H4 (cell line): ENCODE results near the gene ULBP1. TPM values are rescaled to one million over a fixed set of nuclear protein-coding genes. Genes with fewer than 3 reads are reported as not detected.
"Not testable (repeated sequence)": the region's sequence is repeated elsewhere in the genome, so short reads cannot be mapped to it uniquely, and the experiment has no call there.

Source experiments
- DNase-seq: peaks from one replicate; pipeline ENCODE4 v3.0.0-alpha.2; 2015; ENCODE audit warnings: low spot score
- total RNA-seq: library from RNA; depleted of rRNA; stranded (reverse); fragments of >200 nt; shearing (Covaris generic); gene quantifications from 2 replicates; pipeline ENCODE4 v1.2.3, GENCODE V29; 2014

ULBP1 gene
- total RNA-seq, 1 experiment from 2014 or later, result 3.9 TPM

DNA sequence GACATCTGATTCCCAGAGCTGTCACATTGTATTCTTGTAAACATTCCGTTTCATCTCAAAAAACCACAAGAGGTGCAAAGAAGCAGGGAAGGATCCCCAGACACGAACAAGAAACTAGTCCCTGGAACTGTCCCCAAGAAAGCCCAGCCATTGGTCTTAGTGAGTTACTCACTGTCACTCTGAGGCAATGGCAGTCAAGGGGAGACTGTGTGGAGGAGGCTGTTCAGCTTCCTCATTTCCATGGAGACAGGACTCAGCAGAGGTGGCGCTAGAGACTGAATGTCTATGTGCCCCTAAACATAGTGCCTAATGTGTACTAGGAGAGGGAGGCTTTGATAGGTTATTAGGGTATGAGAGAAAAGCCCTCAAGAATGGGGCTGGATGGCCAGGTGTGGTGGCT, 11.1 kb downstream of the ULBP1 start:
- no peak for DNase-seq

DNA sequence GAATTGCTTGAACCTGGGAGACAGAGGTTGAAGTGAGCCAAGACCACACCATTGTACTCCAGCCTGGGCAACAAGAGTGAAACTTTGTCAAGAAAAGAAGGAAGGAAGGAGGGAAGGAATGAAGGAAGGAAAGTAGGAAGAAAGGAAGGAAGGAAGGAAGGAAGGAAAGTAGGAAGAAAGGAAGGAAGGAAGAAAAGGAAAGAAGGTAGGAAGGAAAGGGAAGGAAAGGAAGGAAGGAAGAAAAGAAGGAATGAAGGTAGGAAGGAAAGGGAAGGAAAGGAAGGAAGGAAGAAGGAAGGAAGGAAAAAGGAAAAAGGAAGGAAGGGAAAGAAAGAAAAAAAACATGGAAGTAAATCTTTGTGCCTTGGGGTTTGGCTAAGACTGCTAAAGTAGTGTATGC, 11.7 kb downstream of the ULBP1 start:
- no peak for DNase-seq

GRCh38 chr6:149977221-149977620, 13.5 kb downstream of the ULBP1 start:
- DNase-seq, result no peak

- no peak for DNase-seq
Measured at GRCh38 chr6:149978610-149979009, 14.9 kb downstream of the ULBP1 start.

DNA sequence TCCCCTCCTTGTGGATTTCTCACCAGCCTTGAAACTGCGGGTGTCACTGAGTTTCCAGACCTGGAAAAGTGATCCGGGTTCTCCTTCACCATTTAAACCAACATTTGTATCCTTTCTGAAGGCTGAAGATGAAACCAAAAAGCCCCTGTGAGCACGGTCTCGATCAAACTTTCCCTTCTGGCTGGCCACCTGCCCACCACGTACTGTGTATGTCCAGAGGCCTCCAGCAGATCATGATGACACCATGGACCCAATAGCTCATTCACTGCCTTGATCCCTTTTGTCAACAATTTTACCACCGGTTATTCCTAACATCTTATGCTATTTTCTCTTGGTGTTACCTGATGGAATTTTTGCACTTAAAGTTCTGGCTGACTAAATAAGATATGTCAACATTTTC, 15.6 kb downstream of the ULBP1 start:
- no peak for DNase-seq

DNA sequence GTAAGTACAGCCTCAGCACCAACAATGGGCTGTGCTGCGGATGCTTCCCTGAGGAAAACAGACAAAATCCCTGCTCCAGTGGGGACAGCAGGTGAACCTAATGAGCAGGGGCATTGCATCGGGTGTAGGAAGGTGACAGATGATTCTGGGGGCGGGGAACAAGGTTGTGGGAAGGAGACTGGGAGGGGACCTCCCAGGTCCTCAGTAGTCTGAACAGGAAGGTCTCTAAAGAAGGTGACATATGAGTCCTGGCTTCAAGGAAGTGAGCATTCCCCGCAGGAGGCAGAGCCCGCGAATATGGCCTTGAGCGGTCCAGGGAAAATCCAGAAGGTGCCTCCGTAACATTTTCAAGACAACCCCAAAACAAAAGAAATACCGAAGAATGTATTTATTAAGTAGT, 19.4 kb downstream of the ULBP1 start:
- no peak for DNase-seq

DNA sequence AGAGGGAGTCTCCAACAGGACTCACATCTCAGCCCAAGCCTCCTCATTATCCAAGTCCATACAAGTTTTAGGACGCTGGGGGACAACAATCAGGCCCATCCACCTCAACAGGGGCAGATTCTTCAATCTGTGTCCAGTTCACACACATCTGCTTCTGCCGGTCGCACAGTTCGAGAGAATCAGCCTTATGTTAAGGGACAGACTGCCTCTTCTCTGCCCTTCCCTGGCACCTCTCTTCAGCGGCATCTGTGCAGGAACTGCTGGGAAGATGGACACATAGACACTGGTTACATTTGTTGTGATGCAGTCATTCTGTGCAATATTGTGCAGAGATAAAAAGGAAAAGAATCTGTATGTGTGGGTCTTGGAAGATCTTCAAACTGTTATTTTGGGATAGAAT, 21.0 kb downstream of the ULBP1 start:
- DNase-seq, result no peak

DNA sequence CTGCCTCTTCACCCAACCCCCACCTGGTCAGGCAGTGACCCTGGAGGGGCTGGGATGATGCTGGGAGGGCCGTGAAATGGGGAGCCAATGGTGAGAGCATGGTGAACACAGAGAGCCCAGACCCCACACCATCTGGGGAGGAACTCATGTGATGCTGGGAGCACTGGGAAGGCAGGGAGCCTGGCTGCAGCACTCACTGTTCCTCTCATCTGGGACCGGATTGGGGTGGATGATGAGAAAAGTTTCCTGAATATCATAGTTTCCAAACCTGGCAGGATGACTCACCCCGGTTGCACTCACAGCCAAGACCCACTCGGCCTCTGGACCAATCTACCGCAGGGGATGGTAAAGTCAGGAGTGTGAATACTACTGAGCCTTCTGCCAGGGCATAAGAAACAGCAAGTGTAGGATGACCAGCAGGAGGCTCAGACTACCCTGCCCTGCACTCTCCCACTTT, 21.8 kb downstream of the ULBP1 start:
- DNase-seq, result no peak

- no peak for DNase-seq
Measured at GRCh38 chr6:149987602-149988107, 23.9 kb downstream of the ULBP1 start.

DNA sequence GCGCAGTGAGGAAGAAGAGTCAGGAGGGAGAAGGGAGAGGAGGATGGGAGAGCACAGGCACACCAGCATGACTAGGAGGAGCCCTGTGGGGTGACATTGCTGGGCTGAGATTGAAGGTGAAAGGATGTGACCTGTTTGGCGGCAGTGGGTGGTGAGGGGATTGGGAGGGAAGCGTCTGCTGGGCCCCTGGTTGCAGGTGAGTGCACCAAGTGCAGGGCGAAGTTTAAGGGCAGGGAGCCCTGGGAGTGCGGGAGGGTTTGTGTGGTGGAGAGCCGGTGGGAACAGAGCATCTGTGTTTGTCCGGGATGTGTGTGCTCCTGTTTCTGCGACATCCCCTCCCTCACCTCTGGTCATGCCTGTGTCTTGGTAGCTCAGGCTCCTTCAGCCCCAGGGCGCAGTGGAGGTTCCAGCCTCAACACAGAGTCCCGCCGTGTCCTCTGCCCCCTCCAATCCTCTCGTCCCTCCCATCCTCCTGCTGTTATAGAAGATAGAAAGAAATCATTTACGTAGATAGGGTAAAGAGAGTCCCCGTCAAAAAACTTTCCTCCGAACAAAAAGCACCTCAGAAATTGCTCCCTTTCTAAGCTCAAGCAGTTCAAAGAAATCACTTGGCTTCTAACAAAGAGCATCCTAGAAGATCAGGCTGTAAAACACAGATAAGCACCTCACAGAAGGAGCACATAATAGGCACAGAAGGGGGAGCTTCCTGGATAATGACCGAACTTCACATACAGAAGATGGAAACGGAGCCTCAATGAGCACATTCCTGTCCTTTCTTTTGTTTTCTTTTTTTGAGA, 25.0 kb downstream of the ULBP1 start:
- DNase-seq, result no peak

DNA sequence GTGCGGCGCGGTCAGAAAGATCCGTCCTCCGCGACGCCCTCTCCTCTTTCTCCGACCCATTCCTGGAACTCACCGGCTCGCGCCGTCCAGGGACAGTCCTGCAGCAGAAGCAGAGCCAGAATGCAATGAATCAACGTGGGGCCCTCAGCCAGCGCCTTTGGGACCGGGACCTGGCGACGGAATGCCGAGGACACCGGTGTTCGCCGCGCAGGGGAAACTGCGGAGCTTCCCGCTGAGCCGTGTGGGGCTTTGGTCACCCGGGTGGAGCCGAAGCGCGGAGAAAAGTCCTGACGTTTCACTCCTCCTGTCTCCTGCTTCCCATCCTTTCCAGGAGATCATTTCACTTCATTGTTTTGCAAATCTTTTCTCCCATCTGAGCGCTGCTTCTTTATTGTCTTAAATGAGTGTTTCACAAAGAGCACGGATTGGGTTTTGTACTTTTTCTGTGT, 26.5 kb downstream of the ULBP1 start:
- DNase-seq, result no peak

DNA sequence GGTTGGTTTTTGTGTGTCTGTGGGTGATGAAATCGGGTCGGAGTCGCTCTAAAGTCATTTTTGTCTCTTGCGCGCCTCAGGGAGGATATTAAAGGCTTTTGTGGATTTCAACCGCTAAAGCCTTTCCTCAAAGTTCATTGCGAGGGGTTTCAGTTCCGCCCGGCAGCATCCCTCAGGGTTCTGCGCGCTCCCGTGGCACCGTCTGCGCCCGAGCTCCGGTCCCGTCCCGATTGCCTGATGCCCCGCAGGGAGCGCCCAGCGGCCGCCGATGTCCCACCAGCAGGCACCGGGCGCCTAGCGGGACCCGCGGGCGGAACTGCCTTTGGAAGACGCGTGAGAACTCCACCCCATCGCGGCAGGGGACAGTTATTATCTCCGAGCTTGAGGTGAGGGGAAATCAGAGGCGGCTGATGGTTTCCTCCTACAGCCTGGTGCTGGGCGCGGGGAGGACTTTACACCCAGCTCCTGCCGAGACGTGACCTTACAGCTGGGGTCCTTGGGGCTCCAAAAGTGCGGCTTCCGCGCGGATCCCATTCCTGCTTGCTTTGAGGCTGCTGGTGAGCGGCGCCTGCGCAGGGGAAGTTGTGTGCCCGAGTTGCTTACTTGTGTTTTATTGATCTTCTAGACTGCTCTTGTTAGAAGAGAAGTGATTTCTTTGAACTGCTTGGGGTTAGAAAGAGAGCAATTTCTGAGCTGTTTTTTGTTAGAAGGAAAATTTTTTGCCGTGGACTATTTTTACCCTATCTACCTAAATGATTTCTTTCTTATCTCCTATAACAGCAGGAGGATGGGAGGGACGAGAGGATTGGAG, 27.1 kb downstream of the ULBP1 start:
- no peak for DNase-seq

GRCh38 chr6:149991472-149991795, 27.7 kb downstream of the ULBP1 start:
- not testable (repeated sequence) for DNase-seq

DNA sequence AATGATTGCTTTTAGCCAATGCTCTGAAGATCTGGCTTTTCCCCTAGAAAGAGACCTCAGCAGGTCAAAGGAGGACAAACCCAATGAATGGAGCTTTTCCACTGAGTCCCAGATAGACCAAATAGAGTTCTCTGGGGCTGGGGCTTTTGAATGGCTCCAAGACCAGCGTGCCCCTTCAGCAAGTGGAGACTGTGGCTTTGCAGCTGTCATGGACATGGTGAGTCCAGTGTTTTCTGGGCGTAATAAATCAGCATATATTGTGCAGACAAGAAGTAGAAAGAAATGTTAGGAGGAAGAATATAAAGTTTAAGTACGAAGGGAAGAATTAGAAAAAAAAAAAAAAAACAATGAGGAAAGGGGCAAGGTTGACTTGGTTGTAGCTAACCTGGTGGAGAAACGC, 28.1 kb downstream of the ULBP1 start:
- DNase-seq, result no peak

GRCh38 chr6:149995235-149995750, 31.6 kb downstream of the ULBP1 start:
- no peak for DNase-seq

DNA sequence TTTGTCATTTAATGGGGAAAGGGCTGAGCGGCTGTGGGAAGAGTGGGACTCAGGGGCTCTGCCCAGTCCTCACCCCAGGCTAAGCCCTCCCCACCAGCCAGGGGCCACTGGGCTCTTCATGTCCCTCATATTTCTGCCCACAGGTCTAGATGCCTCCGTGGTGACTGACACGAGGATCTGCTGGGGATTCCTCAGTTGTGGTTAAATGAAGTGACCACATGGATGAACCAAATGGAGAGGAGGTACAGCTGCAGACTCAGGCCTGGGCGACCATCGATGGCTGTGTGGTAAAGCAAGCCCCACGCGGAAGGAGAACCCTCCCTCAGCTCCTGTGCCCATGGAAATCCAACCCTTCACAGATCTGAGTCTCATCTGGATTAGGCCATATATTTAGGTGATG, 32.2 kb downstream of the ULBP1 start:
- no peak for DNase-seq

- no peak for DNase-seq
Measured at GRCh38 chr6:149999636-150000035, 35.9 kb downstream of the ULBP1 start.

- no peak for DNase-seq
Measured at GRCh38 chr6:150001295-150002008, 37.7 kb downstream of the ULBP1 start.

- no peak for DNase-seq
Measured at GRCh38 chr6:150002710-150003109, 39.0 kb downstream of the ULBP1 start.

- not testable (repeated sequence) for DNase-seq
Measured at GRCh38 chr6:150003599-150003998, 39.9 kb downstream of the ULBP1 start.

DNA sequence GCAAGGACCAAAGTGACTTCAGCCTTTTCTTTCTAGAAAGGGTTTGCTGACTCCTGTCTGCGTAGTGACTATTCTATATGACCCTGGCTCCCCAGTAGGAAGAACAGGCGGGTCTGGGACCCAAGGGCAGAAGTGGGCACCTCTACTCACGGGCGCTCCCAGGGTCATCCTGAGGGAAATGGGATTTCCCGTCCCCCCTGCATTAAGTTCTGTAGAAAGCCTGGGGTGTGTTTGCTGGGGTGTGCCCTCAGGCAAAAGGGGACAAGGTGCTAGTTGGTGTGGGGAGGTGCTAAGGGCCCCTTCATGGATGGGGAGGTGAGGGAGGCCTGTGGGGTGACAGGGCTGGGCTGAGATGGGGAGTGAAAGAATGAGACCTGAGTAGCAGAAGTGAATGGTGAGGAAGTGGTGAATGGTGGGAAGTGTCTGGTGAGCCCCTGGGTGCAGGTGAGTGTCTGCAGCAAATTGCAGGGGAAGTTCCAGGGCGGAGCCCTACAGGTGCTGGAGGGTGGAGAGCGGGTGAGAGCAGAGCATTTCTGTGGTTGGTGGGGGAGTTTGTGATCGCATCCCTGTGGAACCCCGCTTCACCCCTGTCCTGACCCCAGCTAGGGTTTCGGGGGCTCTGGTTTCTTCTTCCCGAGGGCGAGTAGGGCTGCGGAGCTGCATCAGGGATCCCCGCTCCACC, 40.5 kb downstream of the ULBP1 start:
- no peak for DNase-seq
